ENCODE data around the gene TRIM42. TPM values are rescaled to one million over a fixed set of nuclear protein-coding genes. Genes with fewer than 3 reads are reported as not detected.

The TRIM42 gene
- total RNA-seq, 1 experiment from 2014 or later = not detected

GRCh38 chr3:140686948-140687347 lies 9.1 kb downstream of the TRIM42 start (continued):
- no peak for TF ChIP-seq CTCF (IDR thresholded peaks at IDR 0.05 in 2 of 3, conservative IDR thresholded peaks at IDR 0.05 in 1 of 3; ENCODE audit: borderline replicate concordance in 1 of 3, insufficient read depth in 1 of 3, low read depth in 2 of 3, low read length in 2 of 3)
- TF ChIP-seq POLR2A (IDR thresholded peaks at IDR 0.05; ENCODE audit: borderline replicate concordance, extremely low read depth, insufficient read depth, insufficient read length) = no peak
- TF ChIP-seq SIN3A (IDR thresholded peaks at IDR 0.05; ENCODE audit: low read depth) = no peak

GRCh38 chr3:140695361-140696061 lies 17.6 kb downstream of the TRIM42 start:
- CTCF ChIA-PET = no interaction called here
- Histone ChIP-seq H3K27ac (ENCODE audit: low read depth, low read length) (no peak overlapping the region), H4K20me1 (ENCODE audit: insufficient read depth) (no peaks in the 10 kb centered on the region), H3K4me1 (ENCODE audit: control insufficient read depth in 1 of 2, insufficient read depth in 2 of 2, low read length in 2 of 2) (no peaks in the 10 kb centered on the region), H3K9me3 (ENCODE audit: control insufficient read depth in 1 of 2, insufficient read depth in 1 of 2, low read depth in 1 of 2, low read length in 2 of 2) (no peaks in the 10 kb centered on the region), H3K4me2 (ENCODE audit: low read length) (no peak overlapping the region), H3K36me3 (ENCODE audit: control insufficient read depth in 1 of 2, insufficient read depth in 2 of 2, low read length in 2 of 2) (no peaks in the 10 kb centered on the region), H3K27me3 (ENCODE audit: insufficient read depth, low read length) (peaks cover 8% of the 10 kb centered on the region; the same call in 1 of the 2 replicates), H3K4me3 (replicated peaks in 1 of 2; ENCODE audit: low read depth in 1 of 2, low read length in 2 of 2) (no peak overlapping the region), H3K79me2 (ENCODE audit: insufficient read depth, low read length) (no peaks in the 10 kb centered on the region), H2AFZ (ENCODE audit: low read depth, low read length, poor library complexity, severe bottlenecking) (no peak overlapping the region), H3K9ac (ENCODE audit: low read length) (no peak overlapping the region), H3K9me2 (ENCODE audit: insufficient read depth) (no peaks in the 10 kb centered on the region)
- DNase-seq (ENCODE audit: low read depth, low spot score) = no peak
- no peak for ATAC-seq
- TF ChIP-seq POLR2AphosphoS5 (IDR thresholded peaks at IDR 0.05; ENCODE audit: low read depth, low read length) (no peak), ZFX (IDR thresholded peaks at IDR 0.05) (no peak), EZH2phosphoT487 (IDR thresholded peaks at IDR 0.05; ENCODE audit: borderline replicate concordance) (no peak), RAD21 (IDR thresholded peaks at IDR 0.05; ENCODE audit: low read depth) (no peak), CTCF (IDR thresholded peaks at IDR 0.05 in 2 of 3, conservative IDR thresholded peaks at IDR 0.05 in 1 of 3; ENCODE audit: borderline replicate concordance in 1 of 3, insufficient read depth in 1 of 3, low read depth in 2 of 3, low read length in 2 of 3) (no peak), CEBPB (IDR thresholded peaks at IDR 0.05; ENCODE audit: low read depth) (no peak), SP1 (IDR thresholded peaks at IDR 0.05; ENCODE audit: low read depth) (no peak), CBX3 (IDR thresholded peaks at IDR 0.05; ENCODE audit: low read depth) (no peak), FOSL1 (IDR thresholded peaks at IDR 0.05; ENCODE audit: low read depth) (no peak), MAX (IDR thresholded peaks at IDR 0.05) (no peak), JUND (IDR thresholded peaks at IDR 0.05) (no peak), EGR1 (IDR thresholded peaks at IDR 0.05; ENCODE audit: low read depth) (no peak), ELF1 (IDR thresholded peaks at IDR 0.05; ENCODE audit: borderline replicate concordance, low read depth) (no peak), ATF3 (IDR thresholded peaks at IDR 0.05) (no peak), TCF7L2 (IDR thresholded peaks at IDR 0.05; ENCODE audit: borderline replicate concordance, extremely low read depth, insufficient read depth, insufficient read length) (no peak), ZNF274 (IDR thresholded peaks at IDR 0.05; ENCODE audit: low read depth, low read length) (no peak), SRF (IDR thresholded peaks at IDR 0.05; ENCODE audit: low read depth) (no peak), EZH2 (IDR thresholded peaks at IDR 0.05) (no peak)
- BruUV-seq (replicated peaks) = no TSS peak
- RAD21 ChIA-PET (ENCODE audit: low non-redundant PET in 1 of 2, low total read pairs in 2 of 2, uncharacterized antibody in 2 of 2, unreplicated experiment in 2 of 2) = no interaction called here
- POLR2A ChIA-PET = no interaction called here
- intact Hi-C loops (cut with micrococcal nuclease) = no loop called here

Measured in HCT116 (cell line).